H9 (cell line): Measurements from ENCODE around the gene SEC22C. TPM values are rescaled to one million over a fixed set of nuclear protein-coding genes. Genes with fewer than 3 reads are reported as not detected.

Source experiments
- DNase-seq: peaks from one replicate; pipeline ENCODE4 v3.0.0-alpha.2; 2017
- H2AFZ ChIP-seq: one replicate; pipeline ENCODE4 v1.6.1; 2013; ENCODE audit warnings: mild to moderate bottlenecking, low read length, control low read depth, moderate library complexity
- H2AK5ac ChIP-seq: 2 replicates; pipeline ENCODE4 v1.6.1; 2013; ENCODE audit warnings: low read length, control low read depth, mixed read lengths; ENCODE audit not compliant: insufficient read length
- H2BK120ac ChIP-seq: one replicate; pipeline ENCODE4 v1.6.1; 2013; ENCODE audit warnings: low read depth, mild to moderate bottlenecking, low read length, control low read depth, inconsistent platforms; ENCODE audit not compliant: poor library complexity, severe bottlenecking
- H2BK12ac ChIP-seq: 2 replicates; pipeline ENCODE4 v1.6.1; 2013; ENCODE audit warnings: low read length, control low read depth, mixed read lengths, low read depth; ENCODE audit not compliant: insufficient read length
- H2BK15ac ChIP-seq: 2 replicates; pipeline ENCODE4 v1.6.1; 2013; ENCODE audit warnings: low read depth, low read length, control low read depth
- H2BK20ac ChIP-seq: one replicate; pipeline ENCODE4 v1.6.1; 2013; ENCODE audit warnings: low read depth, mild to moderate bottlenecking, low read length, control low read depth, inconsistent platforms; ENCODE audit not compliant: poor library complexity, severe bottlenecking
- H2BK5ac ChIP-seq: 2 replicates; pipeline ENCODE4 v1.6.1; 2013; ENCODE audit warnings: low read length, control low read depth, mixed read lengths; ENCODE audit not compliant: insufficient read length
- H3K14ac ChIP-seq: 2 replicates; pipeline ENCODE4 v1.6.1; 2013; ENCODE audit warnings: low read length, control low read depth; ENCODE audit not compliant: insufficient read depth
- H3K18ac ChIP-seq: 2 replicates; pipeline ENCODE4 v1.6.1; 2013; ENCODE audit warnings: low read depth, mild to moderate bottlenecking, mixed read lengths, low read length, control low read depth; ENCODE audit not compliant: insufficient read length
- H3K23ac ChIP-seq: 2 replicates; pipeline ENCODE4 v1.6.1; 2013; ENCODE audit warnings: low read length, control low read depth, mixed read lengths, low read depth; ENCODE audit not compliant: insufficient read length
- H3K23me2 ChIP-seq: 2 replicates; pipeline ENCODE4 v1.6.1; 2013; ENCODE audit warnings: low read depth, mild to moderate bottlenecking, mixed read lengths, low read length, control low read depth; ENCODE audit not compliant: insufficient read length, poor library complexity, severe bottlenecking
- H3K27ac ChIP-seq: 2 replicates; pipeline ENCODE4 v1.5.1; 2013; ENCODE audit warnings: low read length, control low read depth, mixed read lengths, low read depth; ENCODE audit not compliant: insufficient read length
- H3K27me3 ChIP-seq: 2 replicates; pipeline ENCODE4 v1.6.1; 2013; ENCODE audit warnings: low read length, control low read depth, inconsistent platforms; ENCODE audit not compliant: insufficient read depth
- H3K4ac ChIP-seq: 2 replicates; pipeline ENCODE4 v1.6.1; 2013; ENCODE audit warnings: low read depth, mild to moderate bottlenecking, control low read depth, inconsistent platforms, low read length, moderate library complexity
- H3K4me1 ChIP-seq: 2 replicates; pipeline ENCODE4 v1.6.1; 2013; ENCODE audit warnings: low read length, control low read depth, inconsistent platforms; ENCODE audit not compliant: insufficient read depth
- H3K4me2 ChIP-seq: 2 replicates; pipeline ENCODE4 v1.6.1; 2013; ENCODE audit warnings: low read length, control low read depth, mixed read lengths; ENCODE audit not compliant: insufficient read length, insufficient read depth
- H3K56ac ChIP-seq: 2 replicates; pipeline ENCODE4 v1.6.1; 2013; ENCODE audit warnings: low read depth, mild to moderate bottlenecking, mixed read lengths, low read length, control low read depth; ENCODE audit not compliant: insufficient read length
- H3K79me1 ChIP-seq: 2 replicates; pipeline ENCODE4 v1.6.1; 2013; ENCODE audit warnings: low read depth, mild to moderate bottlenecking, moderate library complexity, low read length, control low read depth, inconsistent platforms; ENCODE audit not compliant: insufficient read depth, poor library complexity, severe bottlenecking
- H3K79me2 ChIP-seq: 2 replicates; pipeline ENCODE4 v1.6.1; 2013; ENCODE audit warnings: low read length, control low read depth, inconsistent platforms; ENCODE audit not compliant: insufficient read depth
- H3K9ac ChIP-seq: 2 replicates; pipeline ENCODE4 v1.6.1; 2013; ENCODE audit warnings: low read length, control low read depth, mixed read lengths; ENCODE audit not compliant: insufficient read length; ENCODE audit errors: extremely low read depth
- H3K9me3 ChIP-seq: one replicate; pipeline ENCODE4 v1.6.1; 2013; ENCODE audit warnings: low read depth, low read length, inconsistent platforms; ENCODE audit not compliant: control insufficient read depth
- H3T11ph ChIP-seq: one replicate; pipeline ENCODE4 v1.6.1; 2013; ENCODE audit warnings: mild to moderate bottlenecking, low read length, control low read depth, inconsistent platforms
- H4K20me1 ChIP-seq: one replicate; pipeline ENCODE4 v1.6.1; 2013; ENCODE audit not compliant: control insufficient read depth, insufficient read length, insufficient read depth
- H4K5ac ChIP-seq: 2 replicates; pipeline ENCODE4 v1.6.1; 2013; ENCODE audit warnings: low read depth, mild to moderate bottlenecking, mixed read lengths, low read length, control low read depth; ENCODE audit not compliant: insufficient read length
- H4K8ac ChIP-seq: replicated peaks from 2 replicates; pipeline ENCODE4 v1.6.1; 2013; ENCODE audit warnings: low read length, control low read depth, mixed read lengths, low read depth; ENCODE audit not compliant: insufficient read length
- H4K91ac ChIP-seq: 2 replicates; pipeline ENCODE4 v1.6.1; 2013; ENCODE audit warnings: low read depth, mild to moderate bottlenecking, moderate library complexity, mixed read lengths, low read length, control low read depth; ENCODE audit not compliant: insufficient read length
- H3K27ac Mint-ChIP-seq, 3 experiments: 2 replicates in 2 of 3; 3 replicates in 1 of 3; pipeline ENCODE4 v1.8.0; 2020 to 2021; ENCODE audit warnings: mixed read lengths in 3 of 3, mild to moderate bottlenecking in 1 of 3, moderate library complexity in 1 of 3
- H3K27me3 Mint-ChIP-seq: 2 replicates; pipeline ENCODE4 v1.8.0; 2021; ENCODE audit warnings: low read depth, mild to moderate bottlenecking, moderate library complexity, mixed read lengths
- H3K36me3 Mint-ChIP-seq, 3 experiments: 2 replicates in 2 of 3; 3 replicates in 1 of 3; pipeline ENCODE4 v1.8.0; 2020 to 2021; ENCODE audit warnings: low read depth in 3 of 3, mixed read lengths in 3 of 3; ENCODE audit not compliant: insufficient read depth in 1 of 3
- H3K4me1 Mint-ChIP-seq, 2 experiments: 2 replicates each; pipeline ENCODE4 v1.8.0; 2020; ENCODE audit warnings: mixed read lengths in 2 of 2
- H3K4me3 Mint-ChIP-seq, 2 experiments: 2 replicates in 1 of 2; 3 replicates in 1 of 2; pipeline ENCODE4 v1.8.0; 2020 to 2021; ENCODE audit warnings: mild to moderate bottlenecking in 2 of 2, mixed read lengths in 2 of 2, moderate library complexity in 1 of 2
- H3K9me3 Mint-ChIP-seq, 2 experiments: 2 replicates in 1 of 2; 3 replicates in 1 of 2; pipeline ENCODE4 v1.8.0; 2020; ENCODE audit warnings: mild to moderate bottlenecking in 2 of 2, mixed read lengths in 2 of 2, moderate library complexity in 1 of 2
- CTCF ChIP-seq: fragments of 200-600 bp; sonication (generic); conservative IDR thresholded peaks from 3 replicates; pipeline ENCODE4 v1.8.0; 2021; ENCODE audit warnings: antibody characterized with exemption, mild to moderate bottlenecking
- WGBS: extraction: QIAGEN DNeasy Blood & Tissue Kit; methylation state at CpG from one replicate; pipeline ENCODE4 v1.1.7; 2013; ENCODE audit warnings: missing lambda C conversion rate, low lambda C conversion rate, mixed read lengths; ENCODE audit not compliant: insufficient read length; ENCODE audit errors: extremely low coverage; 5-methylcytosine and 5-hydroxymethylcytosine counted together
- total RNA-seq: library from RNA; stranded (reverse); gene quantifications from 2 replicates; pipeline ENCODE4 v1.2.1, GENCODE V29; 2021

The SEC22C gene
- total RNA-seq, 1 experiment from 2014 or later: 28.2 TPM

DNA sequence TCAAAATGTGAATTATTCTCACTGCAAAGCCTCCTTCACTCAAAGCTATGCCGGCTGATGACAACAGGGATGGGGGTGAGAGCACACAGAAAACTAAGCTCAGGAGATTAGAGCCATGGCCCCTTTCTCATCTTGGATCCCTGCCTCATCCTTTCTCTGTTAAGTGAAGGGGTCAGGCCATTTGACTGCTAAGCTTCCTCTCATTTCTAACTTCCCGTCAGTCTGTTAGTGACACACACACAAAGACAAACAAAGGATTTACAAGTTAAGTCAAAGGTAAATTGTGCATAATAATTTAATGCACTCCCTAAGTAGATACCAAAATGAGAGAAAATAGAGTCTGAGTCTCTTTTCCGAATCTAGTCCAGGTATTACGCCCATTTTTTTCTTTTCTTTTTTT is 10.0 kb upstream of the SEC22C start:
- peak overlapping the region; percentile 91 to 98 (median 96); a peak in 5 of 7 replicates for H3K27ac Mint-ChIP-seq
- H4K20me1 ChIP-seq: no peaks in the 10 kb centered on the region
- no peak overlapping the region for H2BK120ac ChIP-seq
- H3K4me1 Mint-ChIP-seq: peaks cover 45 to 54% of the 10 kb centered on the region in 2 experiments
- H4K91ac ChIP-seq: no peak overlapping the region
- H2BK15ac ChIP-seq: no peak overlapping the region
- no peak overlapping the region for H3K14ac ChIP-seq
- H3K79me2 ChIP-seq: no peaks in the 10 kb centered on the region; the same call in 1 of the 2 replicates
- no peak overlapping the region for H3T11ph ChIP-seq
- no peak overlapping the region for H2BK20ac ChIP-seq
- H3K9me3 Mint-ChIP-seq: no peaks in the 10 kb centered on the region
- peaks cover 22 to 42% (median 28%) of the 10 kb centered on the region in 3 experiments for H3K36me3 Mint-ChIP-seq
- no peaks in the 10 kb centered on the region; the same call in 1 of the 2 replicates for H3K4me1 ChIP-seq
- no peak for DNase-seq
- peak overlapping the region; percentile 92 to 93 for H3K4me3 Mint-ChIP-seq
- H3K23me2 ChIP-seq: peaks cover 6% of the 10 kb centered on the region
- no peak overlapping the region for H2BK12ac ChIP-seq
- H3K4ac ChIP-seq: no peak overlapping the region
- peak overlapping the region; percentile 60 for H3K4me2 ChIP-seq
- H2BK5ac ChIP-seq: no peak overlapping the region
- no peak overlapping the region for H3K27ac ChIP-seq
- H4K8ac ChIP-seq: no peak overlapping the region
- no peaks in the 10 kb centered on the region for H3K79me1 ChIP-seq
- no peaks in the 10 kb centered on the region for H3K27me3 ChIP-seq
- H3K56ac ChIP-seq: no peak overlapping the region
- no peak overlapping the region for H3K18ac ChIP-seq
- H3K23ac ChIP-seq: no peak overlapping the region
- H2AFZ ChIP-seq: no peak overlapping the region
- TF ChIP-seq CTCF: no peak
- no peaks in the 10 kb centered on the region for H3K9me3 ChIP-seq
- H4K5ac ChIP-seq: no peak overlapping the region
- no CpG with 5 or more reads among the region's 4 CpGs for WGBS
- H3K27me3 Mint-ChIP-seq: peaks cover 1% of the 10 kb centered on the region; the same call in 1 of the 2 replicates
- no peak overlapping the region for H2AK5ac ChIP-seq
- peak overlapping the region; percentile 85 for H3K9ac ChIP-seq
